KOPT-K1 (cell line): Measurements from ENCODE around the gene TNNT3.
"Not testable (repeated sequence)": the region's sequence is repeated elsewhere in the genome, so short reads cannot be mapped to it uniquely, and the experiment has no call there.

Experiments used
- H3K27ac ChIP-seq: fragments of 200-600 bp; sonication (generic); 2 replicates; pipeline ENCODE4 v1.5.1; 2016; ENCODE audit warnings: antibody characterized with exemption, mild to moderate bottlenecking, low read depth, low read length; ENCODE audit not compliant: poor library complexity, severe bottlenecking
- H3K36me3 ChIP-seq: fragments of 200-600 bp; sonication (generic); 2 replicates; pipeline ENCODE4 v1.5.1; 2017; ENCODE audit warnings: antibody characterized with exemption, mild to moderate bottlenecking, low read length, moderate library complexity; ENCODE audit not compliant: insufficient read depth
- H3K9me3 ChIP-seq: fragments of 200-600 bp; sonication (generic); 2 replicates; pipeline ENCODE4 v1.5.1; 2017; ENCODE audit warnings: antibody characterized with exemption, low read length, mild to moderate bottlenecking; ENCODE audit not compliant: insufficient read depth, poor library complexity, severe bottlenecking

TNNT3 gene

GRCh38 chr11:1878137-1879031 lies 41.1 kb upstream of the TNNT3 start:
- Histone ChIP-seq H3K9me3 (no peaks in the 10 kb centered on the region), H3K27ac (no peak overlapping the region), H3K36me3 (no peaks in the 10 kb centered on the region; the same call in 1 of the 2 replicates)

- no peak overlapping the region for H3K27ac ChIP-seq
- H3K36me3 ChIP-seq, result peaks cover 9% of the 10 kb centered on the region; the same call in 1 of the 2 replicates
- no peaks in the 10 kb centered on the region for H3K9me3 ChIP-seq
Observed at GRCh38 chr11:1879342-1879940, 40.1 kb upstream of the TNNT3 start.

GRCh38 chr11:1879941-1880720 lies 39.4 kb upstream of the TNNT3 start:
- H3K9me3 ChIP-seq, result no peaks in the 10 kb centered on the region
- no peak overlapping the region for H3K27ac ChIP-seq
- peaks cover 16% of the 10 kb centered on the region for H3K36me3 ChIP-seq

- H3K36me3 ChIP-seq, result peaks cover 24% of the 10 kb centered on the region
- H3K9me3 ChIP-seq, result no peaks in the 10 kb centered on the region
- no peak overlapping the region for H3K27ac ChIP-seq
Observed at GRCh38 chr11:1880746-1881441, 38.6 kb upstream of the TNNT3 start.

- Histone ChIP-seq H3K9me3 (no peaks in the 10 kb centered on the region), H3K36me3 (peaks cover 31% of the 10 kb centered on the region), H3K27ac (no peak overlapping the region)
Observed at GRCh38 chr11:1881442-1882264, 37.9 kb upstream of the TNNT3 start.

GRCh38 chr11:1882265-1883238 lies 37.0 kb upstream of the TNNT3 start:
- Histone ChIP-seq H3K27ac (peak overlapping the region; percentile 20), H3K36me3 (peaks cover 33% of the 10 kb centered on the region), H3K9me3 (no peaks in the 10 kb centered on the region)

- Histone ChIP-seq H3K36me3 (peaks cover 33% of the 10 kb centered on the region), H3K27ac (no peak overlapping the region), H3K9me3 (no peaks in the 10 kb centered on the region)
Observed at GRCh38 chr11:1883346-1884302, 35.9 kb upstream of the TNNT3 start.

GRCh38 chr11:1884303-1884700 lies 35.2 kb upstream of the TNNT3 start:
- no peaks in the 10 kb centered on the region for H3K9me3 ChIP-seq
- no peak overlapping the region for H3K27ac ChIP-seq
- peaks cover 33% of the 10 kb centered on the region for H3K36me3 ChIP-seq

- H3K27ac ChIP-seq, H3K9me3 ChIP-seq: not testable (repeated sequence)
- H3K36me3 ChIP-seq, result peaks cover 33% of the 10 kb centered on the region
Observed at GRCh38 chr11:1886551-1886950, 33.0 kb upstream of the TNNT3 start.

- Histone ChIP-seq H3K36me3 (peaks cover 33% of the 10 kb centered on the region), H3K9me3 (no peaks in the 10 kb centered on the region), H3K27ac (peak overlapping the region; percentile 98)
Observed at GRCh38 chr11:1887451-1888346, 31.8 kb upstream of the TNNT3 start.

- Histone ChIP-seq H3K9me3 (no peaks in the 10 kb centered on the region), H3K36me3 (peaks cover 33% of the 10 kb centered on the region), H3K27ac (peak overlapping the region; percentile 98)
Observed at GRCh38 chr11:1888347-1888753, 31.2 kb upstream of the TNNT3 start.
